GM12891 (cell line): ENCODE measurements around the gene PROCR.

ENCODE experiments used
- POLR2A ChIP-seq: IDR thresholded peaks from 2 replicates; pipeline ENCODE4 v1.6.1; 2011; ENCODE audit warnings: low read depth, low read length, control low read depth
- POLR2AphosphoS5 ChIP-seq: IDR thresholded peaks from 2 replicates; pipeline ENCODE4 v1.6.1; 2011; ENCODE audit warnings: low read depth, low read length, control low read depth

- TF ChIP-seq POLR2A: no peak
- no peak for TF ChIP-seq POLR2AphosphoS5
Measured at GRCh38 chr20:35173576-35174192, 1.8 kb downstream of the PROCR start.
